ENCODE data around the gene TMEM128.
"Not testable (repeated sequence)": the region's sequence is repeated elsewhere in the genome, so short reads cannot be mapped to it uniquely, and the experiment has no call there.

TMEM128 gene

DNA sequence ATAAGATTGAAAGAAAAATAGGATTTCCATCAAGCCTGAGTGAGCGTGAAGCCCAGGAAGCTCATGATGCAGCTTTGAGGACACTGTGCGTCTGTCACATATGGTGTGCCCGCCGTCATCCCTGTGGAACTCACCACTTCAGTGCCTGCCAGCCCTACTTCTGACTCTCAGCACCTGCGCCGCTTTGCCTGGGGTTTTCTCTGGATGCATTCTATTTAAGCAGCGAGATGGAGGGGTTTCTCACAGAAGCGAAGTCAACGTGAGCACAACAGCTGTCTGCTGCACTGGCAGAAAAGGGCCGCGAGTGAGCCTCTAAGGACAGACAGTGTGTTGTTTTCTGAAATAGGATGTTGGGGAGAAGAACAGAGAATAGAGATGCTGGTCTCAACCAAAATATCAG, 6.2 kb upstream of the TMEM128 start:
- no peak for DNase-seq

DNA sequence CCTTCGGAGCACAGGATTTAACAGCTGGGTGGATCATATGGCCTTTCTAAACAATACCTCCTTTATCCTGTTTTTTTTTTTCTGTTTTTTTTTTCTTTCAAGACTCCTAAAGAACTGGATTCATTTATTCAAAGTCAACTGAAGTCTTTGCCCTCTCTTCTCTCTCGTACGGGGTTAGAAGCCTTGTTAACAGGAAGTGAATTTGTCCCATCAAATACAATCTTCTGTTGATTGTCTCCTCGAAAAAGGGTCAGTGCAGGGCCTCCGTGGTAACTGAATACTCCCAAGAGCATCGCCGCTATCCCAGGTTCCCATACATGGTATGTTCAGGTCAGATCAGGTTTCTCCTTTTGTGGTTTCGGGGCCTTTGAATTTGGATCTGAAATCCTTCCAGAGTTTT, 1.8 kb upstream of the TMEM128 start:
- no peak for DNase-seq

DNA sequence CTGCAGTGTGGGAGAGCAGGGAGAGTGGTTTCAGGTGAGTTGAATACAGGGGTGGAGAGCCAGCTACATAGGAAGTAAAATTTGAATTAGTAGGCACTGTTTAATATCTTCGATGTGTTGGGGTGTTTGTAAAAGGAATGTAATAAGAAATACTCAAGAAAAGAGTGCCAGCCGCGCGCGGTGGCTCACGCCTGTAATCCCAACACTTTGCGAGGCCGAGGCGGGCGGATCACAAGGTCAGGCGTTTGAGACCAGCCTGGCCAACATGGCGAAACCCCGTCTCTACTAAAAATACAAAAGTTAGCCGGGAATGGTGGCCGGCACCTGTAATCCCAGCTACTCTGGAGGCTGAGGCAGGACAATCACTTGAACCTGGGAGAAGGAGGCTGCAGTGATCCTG, 1.3 kb upstream of the TMEM128 start:
- DNase-seq: not testable (repeated sequence)

GRCh38 chr4:4248885-4249203, 821 bp upstream of the TMEM128 start:
- peak; percentile 49 for DNase-seq

DNA sequence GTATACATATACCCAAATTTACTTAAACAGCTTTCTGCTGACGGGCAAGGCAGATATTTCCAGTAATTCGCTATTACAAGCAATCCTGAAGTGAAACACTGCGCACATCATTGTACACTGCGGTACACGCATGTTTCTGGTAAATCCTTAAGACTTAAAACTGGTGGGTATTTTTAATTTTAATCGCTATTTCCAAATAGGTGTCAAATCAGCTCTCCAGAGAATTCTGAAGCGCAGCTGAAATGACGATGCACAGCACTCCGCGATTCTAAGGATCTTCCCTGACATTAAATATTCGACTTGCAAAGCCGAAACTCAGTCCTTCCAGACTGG, 361 bp downstream of the TMEM128 start:
- no peak for DNase-seq

GRCh38 chr4:4245172-4245571, 2.9 kb downstream of the TMEM128 start:
- no peak for DNase-seq

GRCh38 chr4:4239551-4239950, 8.5 kb downstream of the TMEM128 start:
- not testable (repeated sequence) for DNase-seq

DNA sequence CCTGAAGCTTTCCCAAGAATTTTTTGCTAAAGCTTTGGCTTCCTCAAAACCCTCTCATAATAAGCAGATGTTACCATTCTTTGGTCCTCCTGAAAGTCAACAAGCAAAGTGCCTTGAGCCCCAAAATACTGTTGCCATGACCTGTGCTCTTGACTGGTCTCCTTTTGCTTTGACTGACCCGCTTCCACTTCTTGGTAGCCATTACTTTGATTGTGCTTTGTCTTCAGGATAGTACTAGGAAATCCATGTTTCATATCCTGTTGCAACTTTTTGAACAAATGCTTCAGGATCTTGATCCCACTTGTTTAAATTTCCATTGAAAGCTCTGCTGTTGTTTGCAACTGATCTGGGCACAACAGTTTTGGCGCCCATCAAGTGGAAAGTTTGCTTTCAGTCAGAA, 14.4 kb downstream of the TMEM128 start:
- no peak for DNase-seq

DNA sequence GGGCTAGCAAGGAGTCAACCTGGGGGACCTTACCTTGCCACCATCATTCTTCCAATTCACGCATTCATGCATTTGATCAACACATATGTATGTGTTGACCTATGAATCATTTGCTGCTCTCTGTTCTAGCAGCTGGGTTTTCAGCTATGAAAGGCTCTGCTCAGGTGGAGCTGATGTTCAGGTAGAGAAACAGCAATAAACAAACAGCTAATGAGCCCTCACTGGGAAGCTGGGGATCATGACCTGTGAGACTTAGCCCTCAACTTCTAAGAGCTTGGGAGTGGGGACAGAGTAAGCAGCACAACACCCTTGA, 19.7 kb downstream of the TMEM128 start:
- no peak for DNase-seq

GRCh38 chr4:4227510-4228355, 20.3 kb downstream of the TMEM128 start:
- DNase-seq: no peak

GRCh38 chr4:4226606-4227438, 21.2 kb downstream of the TMEM128 start, which contains the start of gene OTOP1:
Gene OTOP1 (minus strand): TSS chr4:4226929. CDS start chr4:4226864, 65 bp downstream.
- no peak for DNase-seq

DNA sequence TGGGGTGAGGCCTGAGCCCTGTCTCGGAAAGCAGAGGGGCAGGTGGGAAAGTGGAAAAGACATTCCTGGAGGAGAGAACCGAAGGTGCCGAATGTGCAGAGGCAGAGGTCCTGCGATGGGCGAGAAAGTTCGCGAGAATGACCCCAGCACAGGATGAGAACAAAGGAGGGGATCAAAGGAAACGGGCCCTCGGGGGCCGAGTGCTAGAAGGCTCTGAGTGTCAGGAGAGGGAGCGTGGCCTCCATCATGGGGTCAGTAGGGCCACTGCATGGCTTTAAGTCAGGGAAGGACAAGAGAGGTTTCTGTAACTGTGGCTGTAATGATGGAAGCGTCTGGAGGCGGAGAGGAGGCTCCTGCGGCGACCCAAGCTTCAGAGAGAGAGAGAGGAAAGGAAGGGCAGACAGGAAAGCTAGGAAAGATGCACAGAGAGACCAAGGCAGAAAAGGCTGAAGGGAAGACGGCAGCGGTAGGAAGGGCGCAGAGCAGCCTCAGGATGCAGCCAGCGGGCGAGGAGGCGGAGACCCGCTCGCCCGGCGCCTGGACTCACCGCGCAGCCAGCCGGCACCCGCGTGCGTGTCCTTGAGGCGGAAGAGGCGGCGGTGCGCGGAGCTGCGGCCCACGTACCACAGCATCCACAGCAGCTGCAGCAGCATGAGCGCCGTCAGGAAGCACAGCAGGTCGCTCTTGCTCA, 22.0 kb downstream of the TMEM128 start:
- no peak for DNase-seq

DNA sequence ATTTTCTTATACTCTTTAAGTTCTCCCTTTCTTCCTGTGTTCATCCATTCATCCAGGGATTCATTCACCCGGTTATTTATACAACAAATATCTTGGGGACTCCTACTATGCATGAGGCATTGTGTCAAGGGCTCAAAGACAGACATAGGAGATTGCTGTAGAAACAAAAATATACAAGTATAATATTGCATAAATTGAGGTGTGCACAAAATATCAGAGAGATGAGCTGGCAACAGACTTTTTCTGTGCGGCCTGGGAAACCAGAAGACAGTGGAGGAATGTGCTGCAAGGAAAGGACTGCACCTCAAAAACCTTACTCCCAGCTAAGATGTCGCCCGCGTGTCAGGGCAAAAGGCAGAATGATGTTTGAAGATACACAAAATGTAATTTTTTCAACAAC, 30.9 kb downstream of the TMEM128 start:
- DNase-seq: no peak

DNA sequence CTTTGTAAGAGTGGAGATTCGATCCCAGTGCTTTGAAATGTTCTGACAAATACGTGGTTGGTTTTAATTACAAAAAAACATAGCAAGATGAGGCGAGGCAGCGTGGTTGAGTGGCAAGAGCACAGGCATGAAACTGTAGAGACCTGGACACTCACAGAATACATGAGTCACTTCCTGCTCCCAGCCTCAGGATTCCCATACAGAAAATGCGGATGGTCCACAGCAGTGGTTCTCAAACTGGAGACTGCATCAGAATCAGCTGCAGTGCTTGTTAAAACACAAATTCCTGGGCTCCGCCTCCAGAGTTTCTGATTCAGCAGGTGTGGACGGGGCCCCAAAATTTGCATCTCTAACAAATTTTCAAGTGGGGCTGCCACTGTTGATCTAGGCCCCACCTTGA, 31.4 kb downstream of the TMEM128 start:
- DNase-seq: peak; percentile 55

GRCh38 chr4:4213674-4214073, 34.3 kb downstream of the TMEM128 start:
- DNase-seq: not testable (repeated sequence)

GRCh38 chr4:4206204-4206603, 41.8 kb downstream of the TMEM128 start:
- no peak for DNase-seq

- no peak for DNase-seq
Observed at GRCh38 chr4:4204401-4204745, 43.6 kb downstream of the TMEM128 start.

DNA sequence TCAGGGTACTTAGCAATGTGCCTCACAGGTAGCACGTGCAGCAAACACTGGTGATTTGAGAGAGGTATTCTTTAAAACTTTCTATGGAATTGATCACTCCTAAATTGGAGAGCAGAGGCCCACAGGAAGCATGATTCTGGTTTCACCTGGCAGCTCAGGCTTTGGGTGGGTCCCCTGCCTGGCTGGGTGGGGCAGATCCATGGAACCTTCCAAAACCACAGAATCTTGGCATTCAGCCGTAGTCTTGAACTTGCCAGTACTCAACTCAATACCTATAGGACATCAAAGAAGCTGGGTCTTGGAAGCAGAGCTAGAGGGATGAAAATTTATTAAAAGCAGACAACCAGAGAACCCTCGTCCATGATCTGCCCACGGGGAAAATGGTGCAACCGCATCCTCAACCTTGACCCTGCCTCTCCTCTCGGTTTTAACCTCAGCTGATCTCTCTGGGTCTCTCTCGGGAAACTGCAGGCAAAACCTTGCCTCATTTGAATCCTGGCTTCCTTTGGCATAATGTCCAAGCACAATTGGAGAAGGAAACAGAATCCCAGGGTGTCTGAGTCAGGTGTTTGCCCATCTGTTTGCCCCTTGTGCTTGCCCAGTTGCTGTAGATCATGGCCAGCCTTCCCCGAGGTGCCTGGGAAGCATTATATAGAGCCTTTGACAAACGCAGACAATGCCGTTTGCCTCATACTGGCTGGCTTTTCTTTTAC, 44.2 kb downstream of the TMEM128 start:
- DNase-seq: no peak

GRCh38 chr4:4202510-4202909, 45.5 kb downstream of the TMEM128 start:
- DNase-seq: no peak

DNA sequence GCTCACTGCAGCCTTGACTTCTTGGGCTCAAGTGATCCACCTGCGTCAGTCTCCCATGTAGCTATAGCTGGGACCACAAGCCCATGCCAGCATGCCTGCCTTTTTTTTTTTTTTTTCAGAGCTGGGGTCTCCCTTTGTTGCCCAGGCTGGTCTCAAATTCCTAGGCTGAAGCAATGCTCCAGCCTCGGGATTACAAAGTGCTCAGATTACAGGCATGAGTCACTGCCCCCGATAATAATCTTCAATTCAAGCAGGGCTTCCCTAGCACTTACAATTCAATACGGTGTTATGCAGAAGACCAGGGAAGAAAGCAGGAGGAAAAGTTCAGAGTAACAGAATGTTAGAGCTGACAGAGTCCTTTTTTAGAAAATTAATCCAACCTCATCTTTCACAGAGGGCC, 47.4 kb downstream of the TMEM128 start:
- no peak for DNase-seq

- no peak for DNase-seq
Observed at GRCh38 chr4:4195354-4195753, 52.7 kb downstream of the TMEM128 start.

DNA sequence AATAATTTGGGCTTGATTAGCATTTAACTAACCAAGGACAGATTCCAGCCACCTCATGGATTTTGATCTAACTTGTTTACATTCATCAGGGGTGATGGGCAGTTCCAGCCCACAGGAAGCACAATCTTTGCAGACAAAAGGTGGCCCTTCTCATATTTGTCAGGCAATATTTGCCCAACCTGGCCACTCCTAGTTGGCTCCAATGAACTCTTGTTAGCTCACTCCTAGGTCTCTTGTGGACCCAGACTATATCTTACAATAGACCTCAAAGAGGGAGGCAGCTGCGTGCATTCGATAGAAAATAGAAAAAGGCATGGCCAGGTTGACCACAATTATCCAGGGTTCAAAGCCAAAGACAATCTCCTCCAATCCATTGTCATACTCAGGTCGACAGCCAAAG, 59.5 kb downstream of the TMEM128 start:
- DNase-seq: peak; percentile 27

Data from DMS53 (cell line).